ENCODE results near the gene SPI1.

DNA sequence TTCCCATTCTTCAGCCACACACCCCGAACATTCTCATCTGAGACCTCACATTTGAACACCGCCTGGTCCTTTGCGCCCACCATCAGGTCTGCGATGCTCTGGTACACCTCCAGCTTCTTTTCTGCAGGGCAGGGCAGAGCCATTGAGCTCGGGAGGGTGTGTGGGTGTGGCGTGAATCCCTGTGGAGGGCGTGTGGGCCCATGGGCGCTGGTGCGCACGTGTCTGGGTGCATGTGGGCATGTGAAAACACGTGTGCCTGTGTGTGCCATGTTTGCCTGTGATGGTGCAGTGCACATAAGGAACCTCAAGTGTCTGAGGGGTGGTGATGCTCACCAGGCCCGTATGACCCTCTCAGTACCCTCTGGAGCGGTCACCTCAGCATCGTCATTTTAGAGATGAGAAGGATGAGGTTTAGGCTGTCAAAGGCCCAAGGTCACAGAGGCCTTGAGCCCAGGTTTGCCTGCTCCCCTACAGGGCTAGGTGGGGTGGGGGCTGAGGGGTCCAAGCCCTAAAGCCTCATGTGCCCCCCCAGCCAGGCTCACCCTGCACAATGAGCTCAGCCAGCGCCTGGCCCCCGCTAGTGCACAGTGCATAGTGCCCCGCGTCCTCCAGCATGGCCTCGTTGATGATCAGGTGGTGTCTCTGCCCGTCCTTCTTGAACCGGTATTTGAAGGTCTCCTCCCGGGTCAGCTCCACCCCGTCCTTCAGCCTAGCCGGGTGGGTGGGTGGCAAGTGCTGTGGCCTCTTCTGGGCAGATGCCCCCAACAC, 36.1 kb downstream of the SPI1 start:
- TF ChIP-seq, protein P1, sequence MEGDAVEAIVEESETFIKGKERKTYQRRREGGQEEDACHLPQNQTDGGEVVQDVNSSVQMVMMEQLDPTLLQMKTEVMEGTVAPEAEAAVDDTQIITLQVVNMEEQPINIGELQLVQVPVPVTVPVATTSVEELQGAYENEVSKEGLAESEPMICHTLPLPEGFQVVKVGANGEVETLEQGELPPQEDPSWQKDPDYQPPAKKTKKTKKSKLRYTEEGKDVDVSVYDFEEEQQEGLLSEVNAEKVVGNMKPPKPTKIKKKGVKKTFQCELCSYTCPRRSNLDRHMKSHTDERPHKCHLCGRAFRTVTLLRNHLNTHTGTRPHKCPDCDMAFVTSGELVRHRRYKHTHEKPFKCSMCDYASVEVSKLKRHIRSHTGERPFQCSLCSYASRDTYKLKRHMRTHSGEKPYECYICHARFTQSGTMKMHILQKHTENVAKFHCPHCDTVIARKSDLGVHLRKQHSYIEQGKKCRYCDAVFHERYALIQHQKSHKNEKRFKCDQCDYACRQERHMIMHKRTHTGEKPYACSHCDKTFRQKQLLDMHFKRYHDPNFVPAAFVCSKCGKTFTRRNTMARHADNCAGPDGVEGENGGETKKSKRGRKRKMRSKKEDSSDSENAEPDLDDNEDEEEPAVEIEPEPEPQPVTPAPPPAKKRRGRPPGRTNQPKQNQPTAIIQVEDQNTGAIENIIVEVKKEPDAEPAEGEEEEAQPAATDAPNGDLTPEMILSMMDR (IDR thresholded peaks at IDR 0.05; ENCODE audit: insufficient read depth, low read depth, low read length): no peak
- TF ChIP-seq EZH2 (IDR thresholded peaks at IDR 0.05; ENCODE audit: insufficient read depth, low read length): no peak

Data from astrocyte (in vitro differentiated cells and primary cell).